Erythroblast (primary cell): Measurements from ENCODE around the gene QRFP.

Source experiments
- DNase-seq, 2 experiments: peaks; one replicate each; lab custom pipeline; 2025; lab: John Stamatoyannopoulos, UW
- GATA1 ChIP-seq: IDR thresholded peaks from 2 replicates; pipeline ENCODE4 v1.6.1; 2011; ENCODE audit warnings: low read depth, mild to moderate bottlenecking, control low read depth, low read length, moderate library complexity
- POLR2A ChIP-seq: IDR thresholded peaks from 2 replicates; pipeline ENCODE4 v1.6.1; 2011; ENCODE audit warnings: mild to moderate bottlenecking, low read length

QRFP gene

DNA sequence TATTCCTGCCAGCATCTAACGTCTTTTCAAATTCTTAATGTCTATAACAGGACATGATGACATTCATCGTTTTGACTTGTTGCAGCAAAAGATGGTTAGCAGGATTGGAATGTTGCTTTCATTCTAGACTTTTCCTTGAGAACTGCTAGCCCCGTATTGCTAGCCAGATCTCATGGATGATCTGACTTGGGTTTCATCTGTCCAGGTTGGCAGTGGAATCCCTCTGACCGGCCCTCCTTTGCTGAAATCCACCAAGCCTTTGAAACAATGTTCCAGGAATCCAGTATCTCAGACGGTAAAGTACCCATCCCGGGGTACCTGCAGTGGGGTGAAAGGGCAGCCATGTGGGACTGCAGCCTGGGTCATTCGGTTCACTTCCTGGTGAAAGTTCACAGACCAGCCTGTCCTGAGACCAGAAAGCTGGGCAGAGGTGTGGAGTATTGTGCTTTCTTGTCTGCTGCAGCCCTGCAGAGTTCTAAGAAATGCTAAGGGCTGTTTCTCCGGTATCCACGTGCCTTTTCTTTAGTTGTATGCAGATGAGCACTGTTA lies 16.7 kb downstream of the QRFP start:
- TF ChIP-seq POLR2A (no peak), GATA1 (no peak)
- no peak for DNase-seq

DNA sequence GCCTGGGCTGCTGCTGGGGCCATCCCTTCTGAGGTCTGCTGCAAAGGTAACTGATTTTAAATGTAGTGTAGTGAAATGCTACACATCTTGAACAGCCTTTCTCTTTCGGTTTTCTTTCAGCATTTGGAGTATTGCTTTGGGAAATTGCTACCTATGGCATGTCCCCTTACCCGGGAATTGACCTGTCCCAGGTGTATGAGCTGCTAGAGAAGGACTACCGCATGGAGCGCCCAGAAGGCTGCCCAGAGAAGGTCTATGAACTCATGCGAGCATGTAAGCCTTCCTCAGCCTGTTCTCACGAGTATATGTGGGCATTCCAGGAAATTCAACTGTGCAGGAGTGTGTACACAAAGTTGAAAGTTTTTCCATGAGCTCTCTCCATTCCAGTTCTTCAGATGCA lies 18.3 kb downstream of the QRFP start:
- DNase-seq = no peak
- TF ChIP-seq POLR2A (no peak), GATA1 (no peak)

DNA sequence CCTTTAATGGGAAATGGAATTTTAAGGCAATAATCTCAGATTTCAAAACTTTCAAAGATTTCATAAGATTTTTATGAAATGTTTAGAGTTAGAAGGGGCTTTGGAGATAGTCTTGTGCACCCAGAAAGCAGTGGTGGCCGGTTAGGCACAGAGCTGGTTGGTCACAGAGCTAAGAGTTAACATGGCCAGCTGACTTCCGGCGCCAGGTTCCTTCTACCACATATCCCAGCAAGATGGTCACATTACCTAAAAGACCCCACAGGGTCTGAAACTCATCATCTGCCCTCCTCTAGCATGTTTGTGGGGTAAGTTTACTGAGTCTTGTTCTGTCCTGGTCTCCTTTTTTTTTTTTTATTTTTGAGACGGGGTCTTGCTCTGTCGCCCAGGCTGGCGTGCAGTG lies 19.3 kb downstream of the QRFP start:
- DNase-seq = no peak
- TF ChIP-seq GATA1 (no peak), POLR2A (no peak)

DNA sequence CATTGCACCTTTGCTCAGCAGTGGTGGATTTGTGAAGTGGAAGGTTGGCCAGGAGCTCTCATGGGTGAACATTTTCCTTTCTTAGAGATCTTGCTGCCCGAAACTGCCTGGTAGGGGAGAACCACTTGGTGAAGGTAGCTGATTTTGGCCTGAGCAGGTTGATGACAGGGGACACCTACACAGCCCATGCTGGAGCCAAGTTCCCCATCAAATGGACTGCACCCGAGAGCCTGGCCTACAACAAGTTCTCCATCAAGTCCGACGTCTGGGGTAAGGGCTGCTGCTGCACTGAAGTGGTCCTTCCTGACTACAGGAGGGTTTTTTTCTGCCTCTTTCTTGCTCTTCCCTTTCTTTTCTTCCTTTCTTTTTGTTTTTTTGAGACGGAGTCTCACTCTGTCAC lies 21.8 kb downstream of the QRFP start:
- TF ChIP-seq GATA1 = no peak
- no peak for TF ChIP-seq POLR2A
- no peak for DNase-seq

DNA sequence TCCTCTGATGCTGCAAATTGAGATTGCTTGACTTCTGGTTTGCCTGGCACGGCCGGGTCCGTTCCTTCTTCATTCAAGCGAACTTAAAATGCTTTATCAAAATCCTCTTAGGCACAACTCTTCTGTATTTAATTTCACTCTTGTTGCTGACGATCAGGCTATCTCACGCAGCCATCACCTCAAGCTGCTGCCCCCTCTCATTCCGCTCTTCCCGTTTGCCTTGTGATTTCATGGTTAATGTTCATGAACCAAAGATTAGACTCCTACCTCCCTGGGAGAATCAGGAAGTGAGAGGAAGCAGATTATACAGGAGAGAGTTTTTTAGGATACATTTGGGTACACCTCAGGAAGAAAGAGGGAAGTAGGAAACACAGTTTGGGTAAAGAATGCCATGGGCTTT lies 22.6 kb downstream of the QRFP start:
- no peak for TF ChIP-seq POLR2A
- TF ChIP-seq GATA1 = no peak
- no peak for DNase-seq

DNA sequence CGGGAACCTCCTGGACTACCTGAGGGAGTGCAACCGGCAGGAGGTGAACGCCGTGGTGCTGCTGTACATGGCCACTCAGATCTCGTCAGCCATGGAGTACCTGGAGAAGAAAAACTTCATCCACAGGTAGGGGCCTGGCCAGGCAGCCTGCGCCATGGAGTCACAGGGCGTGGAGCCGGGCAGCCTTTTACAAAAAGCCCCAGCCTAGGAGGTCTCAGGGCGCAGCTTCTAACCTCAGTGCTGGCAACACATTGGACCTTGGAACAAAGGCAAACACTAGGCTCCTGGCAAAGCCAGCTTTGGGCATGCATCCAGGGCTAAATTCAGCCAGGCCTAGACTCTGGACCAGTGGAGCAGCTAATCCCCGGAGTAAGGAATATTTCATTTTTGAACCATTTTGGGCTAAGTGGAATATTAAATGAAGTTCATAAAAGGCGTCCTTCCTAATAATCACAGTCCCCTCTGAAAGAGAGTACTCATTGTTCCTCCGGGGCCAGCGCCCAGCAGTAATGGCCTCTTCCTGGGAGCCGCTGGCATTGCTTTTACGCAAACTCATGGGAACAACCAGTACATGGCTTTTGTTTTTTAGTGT lies 23.6 kb downstream of the QRFP start:
- DNase-seq = no peak
- TF ChIP-seq POLR2A = no peak
- no peak for TF ChIP-seq GATA1

DNA sequence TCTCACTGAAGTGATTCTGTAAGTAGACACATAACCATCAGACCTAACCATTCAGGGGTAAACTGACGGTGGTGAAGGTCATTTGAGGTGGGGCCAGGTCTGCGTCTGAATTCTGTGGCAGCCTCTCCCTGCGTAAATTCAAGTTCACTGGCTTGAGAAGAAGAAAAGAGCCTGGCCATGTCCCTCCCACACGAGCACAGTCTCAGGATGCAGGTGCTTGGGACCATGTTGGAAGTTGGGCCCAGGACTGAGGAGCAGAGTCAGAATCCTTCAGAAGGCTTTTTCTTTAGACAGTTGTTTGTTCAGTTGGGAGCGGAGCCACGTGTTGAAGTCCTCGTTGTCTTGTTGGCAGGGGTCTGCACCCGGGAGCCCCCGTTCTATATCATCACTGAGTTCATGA lies 24.1 kb downstream of the QRFP start:
- DNase-seq = no peak

DNA sequence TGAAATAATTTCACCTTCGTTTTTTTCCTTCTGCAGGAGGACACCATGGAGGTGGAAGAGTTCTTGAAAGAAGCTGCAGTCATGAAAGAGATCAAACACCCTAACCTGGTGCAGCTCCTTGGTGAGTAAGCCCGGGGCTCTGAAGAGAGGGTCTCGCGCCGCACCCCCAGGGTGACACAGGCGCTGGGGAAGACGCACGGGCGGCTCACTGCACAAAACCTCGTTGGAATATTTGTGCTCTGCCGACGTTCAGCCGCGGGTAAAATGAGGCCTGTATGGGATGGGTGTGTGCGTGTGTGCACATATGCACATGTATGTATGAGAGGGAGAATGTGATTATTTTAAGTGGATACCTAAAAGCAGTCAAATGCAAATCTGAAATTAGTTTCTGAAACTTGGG lies 24.5 kb downstream of the QRFP start:
- DNase-seq = no peak
- TF ChIP-seq GATA1 (no peak), POLR2A (no peak)

More for the DNA sequence above, 24.1 kb downstream of the QRFP start:
- TF ChIP-seq POLR2A = no peak
- TF ChIP-seq GATA1 = no peak

DNA sequence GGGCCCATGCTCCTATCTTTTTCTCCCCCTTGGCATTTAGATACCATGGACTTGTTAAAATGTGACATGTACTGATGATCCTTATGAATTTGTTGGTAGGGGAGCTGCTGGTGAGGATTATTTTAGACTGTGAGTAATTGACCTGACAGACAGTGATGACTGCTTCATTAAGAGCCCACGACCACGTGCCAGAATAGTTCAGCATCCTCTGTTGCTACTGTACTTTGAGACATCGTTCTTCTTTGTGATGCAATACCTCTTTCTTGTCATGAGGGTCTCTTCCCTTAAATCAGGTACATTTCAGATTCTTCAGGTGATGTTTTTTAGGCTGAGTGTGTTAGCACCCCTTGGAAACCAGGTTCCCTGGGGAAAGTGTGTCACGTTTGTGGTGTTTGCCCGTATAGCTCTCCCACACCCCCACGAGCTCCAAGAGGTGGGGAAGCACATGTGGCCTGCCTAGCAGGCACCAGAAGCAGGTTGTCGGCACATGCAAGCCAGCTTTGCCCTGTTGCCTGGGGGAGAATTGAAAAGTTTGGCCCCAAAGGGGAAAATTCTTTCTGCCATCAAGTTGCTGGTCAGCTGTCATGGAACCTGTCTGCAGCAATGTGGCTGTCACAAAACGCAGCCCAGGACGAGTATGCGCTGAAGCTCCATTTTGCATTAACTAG lies 25.1 kb downstream of the QRFP start:
- TF ChIP-seq GATA1 (no peak), POLR2A (no peak)
- no peak for DNase-seq

DNA sequence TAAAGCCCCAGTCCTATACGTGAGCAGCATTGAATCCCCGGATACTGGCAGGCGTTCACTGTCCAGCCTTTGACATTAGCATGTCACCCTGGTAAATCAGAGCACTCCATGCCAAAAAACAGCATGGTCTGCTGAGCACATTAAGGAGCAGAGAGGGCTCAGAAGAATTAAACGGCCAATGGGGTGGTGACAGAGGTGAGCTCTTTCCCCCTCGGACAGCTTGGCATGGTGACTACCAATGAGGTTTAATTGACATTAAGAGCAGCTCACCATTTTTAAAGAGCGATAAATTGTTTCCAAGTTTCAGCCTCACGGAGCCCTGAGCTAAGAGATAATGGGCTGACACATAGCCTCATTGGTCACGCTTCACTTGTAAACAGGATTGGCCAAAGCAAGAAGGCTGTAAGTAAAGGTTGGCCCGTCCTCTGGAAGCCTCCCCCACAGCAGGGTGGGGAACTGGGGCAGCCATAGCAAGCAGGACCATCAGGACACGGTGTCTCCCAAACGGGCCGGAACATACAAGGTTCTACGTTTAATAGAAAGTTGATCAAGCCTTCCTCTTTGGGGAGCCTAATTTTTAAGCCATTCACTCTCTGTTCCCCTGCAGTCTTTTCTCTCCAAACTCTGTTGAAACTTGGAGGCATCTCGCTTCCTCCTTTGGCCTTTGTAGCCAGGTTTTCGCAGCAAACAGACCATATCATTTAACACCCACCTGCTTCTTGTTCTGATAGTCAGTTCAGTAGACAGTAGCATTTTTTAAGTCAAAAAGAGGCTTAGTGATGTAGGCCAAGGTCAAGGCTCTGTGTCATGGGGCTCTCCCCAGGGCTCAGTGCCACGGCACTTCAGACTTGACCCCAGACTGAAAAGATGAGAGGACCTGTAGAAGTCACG lies 25.9 kb downstream of the QRFP start:
- DNase-seq = no peak
- TF ChIP-seq GATA1 (no peak), POLR2A (no peak)

DNA sequence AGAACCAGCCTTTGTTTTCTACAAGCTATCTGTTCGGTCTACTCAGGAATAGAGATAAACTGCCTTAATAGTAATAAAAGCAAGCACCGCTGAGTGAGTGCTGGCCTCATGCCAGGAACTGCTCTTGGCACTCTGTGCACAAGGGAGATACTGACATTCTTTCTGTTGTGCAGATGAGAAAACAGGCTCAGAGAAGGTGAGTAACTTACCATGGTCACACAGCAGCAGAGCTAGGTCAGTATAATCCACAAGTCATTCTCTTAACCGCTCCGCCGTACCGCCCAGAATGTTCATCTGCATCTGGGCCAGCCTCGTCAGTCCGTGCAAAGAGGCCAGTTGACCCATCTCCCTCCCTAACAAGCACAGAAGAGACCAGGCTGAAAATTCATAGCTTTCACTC lies 27.4 kb downstream of the QRFP start:
- no peak for TF ChIP-seq POLR2A
- TF ChIP-seq GATA1 = no peak
- DNase-seq = peak; percentile 58 to 67

DNA sequence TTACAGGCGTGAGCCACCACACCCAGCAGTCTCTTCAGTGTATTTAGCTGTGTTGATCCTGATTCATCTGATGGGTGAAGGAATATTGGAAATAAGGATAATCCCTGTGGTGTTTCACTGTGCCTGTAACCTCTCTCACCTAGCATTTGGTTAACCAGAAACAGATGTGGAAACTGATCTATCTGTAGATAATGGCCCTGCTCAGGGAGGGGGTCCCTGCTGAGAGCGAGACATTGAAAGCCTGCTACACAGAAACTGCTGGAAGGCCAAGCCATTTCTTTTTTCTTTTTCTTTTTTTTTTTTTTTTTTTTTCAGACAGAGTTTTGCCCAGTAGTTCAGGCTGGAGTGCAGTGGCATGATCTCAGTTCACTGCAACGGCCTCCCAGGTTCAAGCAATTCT lies 28.4 kb downstream of the QRFP start:
- TF ChIP-seq POLR2A = no peak
- no peak for DNase-seq

DNA sequence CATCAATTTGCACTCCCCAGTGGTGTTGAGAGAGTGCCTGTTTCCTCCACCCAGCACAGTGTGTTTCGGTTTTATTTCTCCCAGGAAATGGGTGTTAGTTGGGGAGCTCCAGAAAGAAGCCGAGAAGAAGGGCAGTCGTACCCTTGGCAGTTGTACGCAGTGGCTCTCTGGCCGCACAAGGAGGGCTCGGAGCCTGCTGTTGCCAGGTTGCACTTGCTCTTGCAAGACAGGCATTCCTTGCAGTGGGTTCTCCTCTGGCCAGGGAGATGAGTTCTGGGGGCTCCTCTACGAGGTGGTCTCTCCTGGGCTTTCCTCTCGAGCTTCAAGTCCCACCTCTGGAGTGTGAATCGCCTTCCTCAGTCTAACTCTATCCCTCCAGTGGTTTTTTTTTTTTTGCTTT lies 29.1 kb downstream of the QRFP start:
- TF ChIP-seq GATA1 = no peak
- TF ChIP-seq POLR2A = no peak
- no peak for DNase-seq

DNA sequence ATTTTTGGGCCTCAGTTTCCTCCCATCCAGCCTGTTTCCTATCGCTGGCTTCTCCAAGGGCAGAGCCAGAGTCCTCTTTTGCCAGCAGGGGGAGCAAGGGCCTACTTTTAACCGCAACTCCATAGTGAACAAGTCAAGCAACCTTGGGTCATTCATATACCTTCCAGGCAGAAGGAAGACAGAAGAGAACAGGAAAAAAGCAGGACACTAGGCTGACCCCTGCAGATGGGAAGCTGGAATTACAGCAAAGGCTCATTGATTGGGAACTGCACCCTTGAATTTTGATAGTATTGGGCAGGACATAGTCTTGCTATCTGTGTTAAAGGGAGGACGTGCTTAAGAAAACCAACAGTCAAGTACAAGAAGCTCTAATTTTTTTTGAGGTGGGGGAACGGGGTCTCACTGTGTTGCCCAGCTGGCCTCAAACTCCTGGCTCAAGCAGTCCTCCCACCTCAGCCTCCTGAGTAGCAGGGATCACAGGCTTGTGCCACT lies 30.1 kb downstream of the QRFP start:
- TF ChIP-seq POLR2A (no peak), GATA1 (no peak)
- peak; percentile 74 to 82 for DNase-seq

DNA sequence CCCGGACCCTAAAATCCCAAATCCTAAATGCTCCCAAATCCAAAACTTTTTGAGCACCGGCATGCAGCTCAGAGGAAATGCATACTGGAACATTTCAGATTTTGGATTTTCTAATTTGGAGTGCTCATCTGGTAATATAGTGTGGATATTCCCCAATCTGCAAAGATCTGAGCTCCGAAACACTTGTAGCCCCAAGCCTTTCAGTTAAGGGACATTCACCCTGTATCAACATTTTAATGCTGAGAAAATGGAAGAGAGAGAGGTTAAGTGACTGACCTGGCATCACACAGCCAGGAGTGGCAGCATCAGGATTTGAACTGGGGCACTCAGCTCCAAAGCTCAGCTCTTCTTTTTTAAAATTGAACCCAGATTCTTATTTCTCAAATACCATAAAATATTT lies 30.7 kb downstream of the QRFP start:
- no peak for TF ChIP-seq POLR2A
- no peak for TF ChIP-seq GATA1
- no peak for DNase-seq
